Endothelial cell of umbilical vein (primary cell): ENCODE data around the gene ULBP2.

ENCODE experiments used
- CTCF ChIP-seq, 2 donors: IDR thresholded peaks; 1 replicate in 1 of 2; 2 replicates in 1 of 2; pipeline ENCODE4 v1.5.1; 2011; ENCODE audit warnings: low read length in 2 of 2, mild to moderate bottlenecking in 2 of 2, moderate library complexity in 2 of 2, control low read depth in 1 of 2, inconsistent platforms in 1 of 2, low read depth in 1 of 2; ENCODE audit not compliant: insufficient read depth in 1 of 2; ENCODE audit errors: extremely low read depth in 1 of 2
- EZH2 ChIP-seq: IDR thresholded peaks from 2 replicates; pipeline ENCODE4 v1.6.1; 2012; ENCODE audit warnings: borderline replicate concordance, low read depth, mild to moderate bottlenecking, moderate library complexity, low read length, inconsistent platforms; ENCODE audit not compliant: severe bottlenecking
- MAX ChIP-seq: IDR thresholded peaks from 2 replicates; pipeline ENCODE4 v1.6.1; 2011; ENCODE audit not compliant: insufficient read depth, insufficient read length
- MYC ChIP-seq: IDR thresholded peaks from one replicate; pipeline ENCODE4 v1.6.1; 2011; ENCODE audit warnings: mild to moderate bottlenecking, low read depth, low read length
- POLR2A ChIP-seq: IDR thresholded peaks from 2 replicates; pipeline ENCODE4 v1.6.1; 2012; ENCODE audit warnings: low read depth, mild to moderate bottlenecking, control low read depth, low read length
- POLR2AphosphoS5 ChIP-seq: IDR thresholded peaks from 2 replicates; pipeline ENCODE4 v1.6.1; 2012; ENCODE audit warnings: low read depth, mild to moderate bottlenecking, control low read depth, low read length, moderate library complexity; ENCODE audit not compliant: insufficient read depth

GRCh38 chr6:149985481-149985937 lies 43.7 kb downstream of the ULBP2 start:
- peak in 1 of 2 donors; percentile 9 for TF ChIP-seq CTCF (IDR thresholded peaks at IDR 0.05; ENCODE audit: extremely low read depth in 1 of 2, insufficient read depth in 1 of 2, low read depth in 1 of 2, low read length in 2 of 2)
- no peak for TF ChIP-seq POLR2A
- TF ChIP-seq EZH2 = no peak
- TF ChIP-seq MYC = no peak
- no peak for TF ChIP-seq POLR2AphosphoS5
- no peak for TF ChIP-seq MAX
